Tibial artery (tissue), 4 donors: Measurements from ENCODE around the gene EP400.
A peak's percentile ranks its signal among the peaks of the same experiment; 100 is the strongest.

Experiments used
- DNase-seq, 2 donors: peaks; one replicate each; pipeline ENCODE4 v3.0.0-alpha.2; 2019
- H3K27ac ChIP-seq, 2 donors: fragments of 200-600 bp; sonication (generic) in 1 of 2; 1 replicate in 1 of 2; 2 replicates in 1 of 2; pipeline ENCODE4 v1.5.1; 2018 to 2019; ENCODE audit warnings: mild to moderate bottlenecking in 1 of 2
- H3K27me3 ChIP-seq, 2 donors: fragments of 200-600 bp; sonication (generic) in 1 of 2; one replicate each; pipeline versions ENCODE4 v1.5.1 to v1.6.0; 2016 to 2019
- H3K36me3 ChIP-seq, 3 donors: fragments of 200-600 bp; sonication (generic) in 2 of 3; one replicate each; pipeline ENCODE4 v1.5.1; 2016 to 2019; ENCODE audit warnings: mild to moderate bottlenecking in 2 of 3
- H3K4me1 ChIP-seq, 4 donors: fragments of 200-600 bp; sonication (generic) in 2 of 4; 1 replicate in 3 of 4; 2 replicates in 1 of 4; pipeline ENCODE4 v1.5.1; 2016 to 2019
- H3K4me3 ChIP-seq, 2 donors: fragments of 200-600 bp; sonication (generic) in 1 of 2; 1 replicate in 1 of 2; 2 replicates in 1 of 2; pipeline ENCODE4 v1.5.1; 2018 to 2019; ENCODE audit warnings: mild to moderate bottlenecking in 2 of 2
- H3K9me3 ChIP-seq, 3 donors: fragments of 200-600 bp; sonication (generic) in 1 of 3; one replicate each; pipeline ENCODE4 v1.5.1; 2016 to 2019
- intact Hi-C: fragments of 100-400 bp; cut with DNase I; formaldehyde crosslinking; loops from one replicate; pipeline ENCODE4 v1.15.0; 2023; ENCODE audit warnings: low total_unique reads
- TF ChIP-seq, protein P1 (sequence below), 2 experiments: fragments of 200-600 bp in 1 of 2; fragments of 450-650 bp in 1 of 2; IDR thresholded peaks; one replicate each; pipeline ENCODE4 v1.5.1; 2017 to 2019; ENCODE audit warnings: antibody characterized with exemption in 2 of 2, mild to moderate bottlenecking in 1 of 2, moderate library complexity in 1 of 2

EP400 gene

GRCh38 chr12:131929581-131930456, 19.9 kb upstream of the EP400 start:
- Histone ChIP-seq H3K27me3 (no peaks in the 10 kb centered on the region), H3K36me3 (peaks cover 21 to 39% (median 26%) of the 10 kb centered on the region in 3 donors), H3K4me3 (peak overlapping the region; percentile 68 to 79), H3K9me3 (no peaks in the 10 kb centered on the region), H3K27ac (peak overlapping the region; percentile 52 to 75), H3K4me1 (peaks cover 0 to 28% (median 16%) of the 10 kb centered on the region in 4 donors)
- no peak for DNase-seq
- TF ChIP-seq, protein P1, sequence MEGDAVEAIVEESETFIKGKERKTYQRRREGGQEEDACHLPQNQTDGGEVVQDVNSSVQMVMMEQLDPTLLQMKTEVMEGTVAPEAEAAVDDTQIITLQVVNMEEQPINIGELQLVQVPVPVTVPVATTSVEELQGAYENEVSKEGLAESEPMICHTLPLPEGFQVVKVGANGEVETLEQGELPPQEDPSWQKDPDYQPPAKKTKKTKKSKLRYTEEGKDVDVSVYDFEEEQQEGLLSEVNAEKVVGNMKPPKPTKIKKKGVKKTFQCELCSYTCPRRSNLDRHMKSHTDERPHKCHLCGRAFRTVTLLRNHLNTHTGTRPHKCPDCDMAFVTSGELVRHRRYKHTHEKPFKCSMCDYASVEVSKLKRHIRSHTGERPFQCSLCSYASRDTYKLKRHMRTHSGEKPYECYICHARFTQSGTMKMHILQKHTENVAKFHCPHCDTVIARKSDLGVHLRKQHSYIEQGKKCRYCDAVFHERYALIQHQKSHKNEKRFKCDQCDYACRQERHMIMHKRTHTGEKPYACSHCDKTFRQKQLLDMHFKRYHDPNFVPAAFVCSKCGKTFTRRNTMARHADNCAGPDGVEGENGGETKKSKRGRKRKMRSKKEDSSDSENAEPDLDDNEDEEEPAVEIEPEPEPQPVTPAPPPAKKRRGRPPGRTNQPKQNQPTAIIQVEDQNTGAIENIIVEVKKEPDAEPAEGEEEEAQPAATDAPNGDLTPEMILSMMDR (IDR thresholded peaks at IDR 0.05): no peak
- intact Hi-C loops: loop anchor here (2.0 kb wide), 1 partner anchor 33 kb away; no protein-coding TSS in a partner anchor

- peak overlapping the region; percentile 68 to 79 for H3K4me3 ChIP-seq
- H3K27me3 ChIP-seq: no peaks in the 10 kb centered on the region
- intact Hi-C loops: no loop called here
- DNase-seq: no peak
- TF ChIP-seq, protein P1 (IDR thresholded peaks at IDR 0.05): no peak
- no peak overlapping the region for H3K27ac ChIP-seq
- no peaks in the 10 kb centered on the region for H3K9me3 ChIP-seq
- H3K36me3 ChIP-seq: peaks cover 21 to 46% (median 27%) of the 10 kb centered on the region in 3 donors
- H3K4me1 ChIP-seq: peaks cover 0 to 26% (median 15%) of the 10 kb centered on the region in 4 donors
Measured at GRCh38 chr12:131930510-131930909, 19.2 kb upstream of the EP400 start.

GRCh38 chr12:131933387-131933786, 16.4 kb upstream of the EP400 start:
- intact Hi-C loops: no loop called here
- H3K27me3 ChIP-seq: no peaks in the 10 kb centered on the region
- H3K27ac ChIP-seq: no peak overlapping the region
- H3K4me3 ChIP-seq: no peak overlapping the region
- DNase-seq: no peak
- peaks cover 21 to 62% (median 27%) of the 10 kb centered on the region in 3 donors for H3K36me3 ChIP-seq
- no peaks in the 10 kb centered on the region for H3K9me3 ChIP-seq
- peaks cover 0 to 21% (median 15%) of the 10 kb centered on the region in 4 donors for H3K4me1 ChIP-seq
- TF ChIP-seq, protein P1 (IDR thresholded peaks at IDR 0.05): no peak

- no peak for DNase-seq
- peaks cover 28 to 73% (median 30%) of the 10 kb centered on the region in 3 donors for H3K36me3 ChIP-seq
- TF ChIP-seq, protein P1 (IDR thresholded peaks at IDR 0.05): no peak
- no peak overlapping the region for H3K4me3 ChIP-seq
- peaks cover 0 to 17% (median 13%) of the 10 kb centered on the region in 4 donors for H3K4me1 ChIP-seq
- H3K9me3 ChIP-seq: no peaks in the 10 kb centered on the region
- intact Hi-C loops: no loop called here
- no peak overlapping the region for H3K27ac ChIP-seq
- H3K27me3 ChIP-seq: no peaks in the 10 kb centered on the region
Measured at GRCh38 chr12:131934535-131934934, 15.2 kb upstream of the EP400 start.

DNA sequence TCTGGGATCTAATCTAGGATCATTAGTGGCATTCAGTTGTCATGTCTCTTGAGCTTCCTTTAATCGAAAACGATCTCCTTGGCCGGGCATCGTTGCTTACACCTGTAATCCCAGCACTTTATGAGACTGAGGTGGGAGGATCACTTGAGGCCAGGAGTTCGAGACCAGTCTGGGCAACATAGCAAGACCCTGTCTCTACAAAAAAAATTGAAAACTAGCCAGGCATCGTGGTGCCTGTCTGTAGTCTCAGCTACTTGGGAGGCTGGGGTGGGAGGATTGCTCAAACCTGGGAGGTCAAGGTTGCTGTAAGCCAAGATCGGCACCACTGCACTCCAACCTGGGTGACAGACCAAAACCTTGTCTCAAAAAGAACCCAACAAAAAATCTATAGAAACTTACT, 11.7 kb upstream of the EP400 start:
- H3K9me3 ChIP-seq: no peaks in the 10 kb centered on the region
- H3K27me3 ChIP-seq: no peaks in the 10 kb centered on the region
- TF ChIP-seq, protein P1 (IDR thresholded peaks at IDR 0.05): no peak
- intact Hi-C loops: no loop called here
- no peaks in the 10 kb centered on the region for H3K4me1 ChIP-seq
- DNase-seq: no peak
- H3K36me3 ChIP-seq: peaks cover 23 to 85% (median 46%) of the 10 kb centered on the region in 3 donors
- H3K4me3 ChIP-seq: no peak overlapping the region
- H3K27ac ChIP-seq: no peak overlapping the region
